LNCaP clone FGC (cell line): ENCODE data around the gene WASF1.

Source experiments
- DNase-seq: peaks from one replicate; pipeline ENCODE4 v3.0.0-alpha.2; 2011; ENCODE audit warnings: low read depth
- H3K4me3 ChIP-seq: 2 replicates; pipeline ENCODE4 v1.5.1; 2011; ENCODE audit warnings: mild to moderate bottlenecking, low read depth, low read length, control low read depth
- TF ChIP-seq, protein P1 (sequence below): IDR thresholded peaks from 2 replicates; pipeline ENCODE4 v1.5.1; 2012; ENCODE audit warnings: mild to moderate bottlenecking; ENCODE audit not compliant: control insufficient read depth, insufficient read depth; ENCODE audit errors: extremely low read depth

Gene WASF1

DNA sequence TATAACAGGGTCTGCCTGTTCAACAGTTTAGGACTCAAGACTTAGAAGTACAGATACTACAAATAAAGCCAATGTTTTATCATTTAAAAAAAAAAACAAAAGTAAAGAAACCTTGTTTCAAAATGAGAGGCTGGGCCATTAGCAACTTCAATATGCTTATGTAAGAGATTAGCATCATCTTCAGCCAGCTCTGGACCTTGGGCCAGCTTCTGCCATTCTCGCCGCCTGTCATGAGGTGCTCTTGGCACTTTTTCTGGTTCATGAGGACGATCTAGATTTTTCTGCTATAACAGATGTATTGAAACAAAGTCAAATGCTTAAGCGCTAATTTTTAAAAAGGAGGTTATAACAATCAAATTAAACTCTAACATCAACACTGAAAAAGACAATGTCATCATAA is 74.2 kb downstream of the WASF1 start:
- no peak for DNase-seq
- no peak overlapping the region for H3K4me3 ChIP-seq
- TF ChIP-seq, protein P1, sequence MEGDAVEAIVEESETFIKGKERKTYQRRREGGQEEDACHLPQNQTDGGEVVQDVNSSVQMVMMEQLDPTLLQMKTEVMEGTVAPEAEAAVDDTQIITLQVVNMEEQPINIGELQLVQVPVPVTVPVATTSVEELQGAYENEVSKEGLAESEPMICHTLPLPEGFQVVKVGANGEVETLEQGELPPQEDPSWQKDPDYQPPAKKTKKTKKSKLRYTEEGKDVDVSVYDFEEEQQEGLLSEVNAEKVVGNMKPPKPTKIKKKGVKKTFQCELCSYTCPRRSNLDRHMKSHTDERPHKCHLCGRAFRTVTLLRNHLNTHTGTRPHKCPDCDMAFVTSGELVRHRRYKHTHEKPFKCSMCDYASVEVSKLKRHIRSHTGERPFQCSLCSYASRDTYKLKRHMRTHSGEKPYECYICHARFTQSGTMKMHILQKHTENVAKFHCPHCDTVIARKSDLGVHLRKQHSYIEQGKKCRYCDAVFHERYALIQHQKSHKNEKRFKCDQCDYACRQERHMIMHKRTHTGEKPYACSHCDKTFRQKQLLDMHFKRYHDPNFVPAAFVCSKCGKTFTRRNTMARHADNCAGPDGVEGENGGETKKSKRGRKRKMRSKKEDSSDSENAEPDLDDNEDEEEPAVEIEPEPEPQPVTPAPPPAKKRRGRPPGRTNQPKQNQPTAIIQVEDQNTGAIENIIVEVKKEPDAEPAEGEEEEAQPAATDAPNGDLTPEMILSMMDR: no peak

- TF ChIP-seq, protein P1: no peak
- no peak for DNase-seq
- H3K4me3 ChIP-seq: no peak overlapping the region
Measured at GRCh38 chr6:110103260-110103659, 76.2 kb downstream of the WASF1 start.

GRCh38 chr6:110102411-110102810 is 77.1 kb downstream of the WASF1 start:
- no peak overlapping the region for H3K4me3 ChIP-seq
- no peak for DNase-seq
- TF ChIP-seq, protein P1: no peak

- DNase-seq: no peak
- TF ChIP-seq, protein P1: no peak
- H3K4me3 ChIP-seq: no peak overlapping the region
Measured at GRCh38 chr6:110101885-110102284, 77.6 kb downstream of the WASF1 start.

GRCh38 chr6:110098511-110099116 is 80.9 kb downstream of the WASF1 start:
- TF ChIP-seq, protein P1: no peak
- no peak overlapping the region for H3K4me3 ChIP-seq
- no peak for DNase-seq

DNA sequence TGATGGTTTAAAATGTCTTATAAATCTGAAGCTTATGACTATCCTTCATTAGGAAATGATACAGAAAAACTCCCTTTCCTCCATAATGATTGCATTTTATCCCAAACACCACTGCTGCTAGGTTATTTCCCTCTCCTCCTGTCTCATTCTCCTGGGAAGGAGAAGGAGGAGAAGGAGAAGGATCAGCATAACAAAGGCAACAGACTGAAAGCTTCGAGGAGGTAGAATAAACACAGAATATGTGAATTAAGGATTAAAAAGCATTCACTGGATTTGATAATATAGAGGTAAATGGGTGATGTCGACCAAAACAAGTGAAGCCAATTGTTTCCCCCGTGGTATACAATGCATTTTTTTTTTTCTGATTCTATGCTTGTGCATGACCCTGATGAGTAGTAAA is 82.0 kb downstream of the WASF1 start:
- TF ChIP-seq, protein P1: no peak
- H3K4me3 ChIP-seq: no peak overlapping the region
- DNase-seq: no peak

DNA sequence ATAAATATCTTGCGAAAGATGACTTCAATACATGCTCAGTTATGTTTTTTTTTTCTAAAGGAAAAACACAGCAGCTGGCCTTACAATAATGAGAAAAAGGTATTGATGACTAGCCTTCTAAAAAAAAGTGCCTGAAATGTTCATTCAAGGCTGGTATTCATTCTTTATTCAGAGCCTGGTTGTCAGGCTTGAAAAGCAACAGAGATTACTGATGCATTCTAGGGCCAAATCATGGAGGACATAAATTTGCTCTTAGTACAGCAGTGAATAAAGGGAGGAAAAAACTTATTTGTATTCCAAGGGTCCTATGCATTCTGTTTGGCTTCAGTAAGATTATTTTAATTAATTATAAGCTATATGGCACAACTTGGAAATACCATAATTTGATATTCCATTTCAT is 83.5 kb downstream of the WASF1 start:
- TF ChIP-seq, protein P1: no peak
- DNase-seq: no peak

More for the DNA sequence above, 83.5 kb downstream of the WASF1 start:
- no peak overlapping the region for H3K4me3 ChIP-seq
